GM12878 (cell line): ENCODE data around the gene H2BK1. TPM values are rescaled to one million over a fixed set of nuclear protein-coding genes. Genes with fewer than 3 reads are reported as not detected.

Source experiments
- ATAC-seq: fragments of 200-7000 bp; cut with Tn5 transposase; 3 replicates; pipeline ENCODE4 v1.9.1; 2020; ENCODE audit warnings: mild to moderate bottlenecking, moderate library complexity
- BruUV-seq: library from RNA; stranded (reverse); fragments of 400-500 nt; replicated peaks from 2 replicates; lab custom pipeline; 2021; lab: Mats Ljungman, UMichigan
- CTCF ChIA-PET: fragments of 300-600 bp; sonication (Branson Sonifier 250); formaldehyde crosslinking; extraction: SDS; loops from one replicate; lab custom pipeline; 2021; ENCODE audit warnings: inconsistent platforms; lab: Yijun Ruan, JAX
- POLR2A ChIA-PET: fragments of 350-600 bp; formaldehyde crosslinking; extraction: SDS; loops from one replicate; lab custom pipeline; 2021; ENCODE audit warnings: inconsistent platforms; lab: Charles Lee
- RAD21 ChIA-PET: fragments of 300-600 bp; sonication (Branson Sonifier 250); formaldehyde crosslinking; loops from one replicate; lab custom pipeline; 2023; ENCODE audit warnings: antibody characterized with exemption; ENCODE audit not compliant: unreplicated experiment; lab: Charles Lee
- SMC1A ChIA-PET: fragments of 300-600 bp; sonication (Branson Sonifier 250); formaldehyde crosslinking; loops from one replicate; lab custom pipeline; 2023; ENCODE audit not compliant: unreplicated experiment, uncharacterized antibody; lab: Charles Lee
- DNase-seq: peaks from one replicate; pipeline ENCODE4 v3.0.0-alpha.2; 2011; ENCODE audit warnings: low read depth, low spot score
- FAIRE-seq: peaks from 3 replicates; lab custom pipeline; 2011; peaks lifted over from hg19 to GRCh38; lab: Jason Lieb, UNC
- H2AFZ ChIP-seq: 2 replicates; pipeline ENCODE4 v1.6.0; 2011; ENCODE audit warnings: low read depth, low read length, control low read depth; ENCODE audit not compliant: control insufficient read depth
- H3K27ac ChIP-seq: 2 replicates; pipeline ENCODE4 v1.5.1; 2011; ENCODE audit warnings: control low read depth; ENCODE audit not compliant: control insufficient read depth, insufficient read depth
- H3K27me3 ChIP-seq, 2 experiments: replicated peaks in 1 of 2; 2 replicates each; pipeline versions ENCODE4 v1.6.0 to v1.6.1; 2011; ENCODE audit warnings: low read length in 1 of 2; ENCODE audit not compliant: control insufficient read depth in 2 of 2, insufficient read depth in 2 of 2
- H3K36me3 ChIP-seq, 2 experiments: 2 replicates each; pipeline ENCODE4 v1.5.1; 2011; ENCODE audit warnings: low read length in 1 of 2; ENCODE audit not compliant: control insufficient read depth in 2 of 2, insufficient read depth in 2 of 2
- H3K4me1 ChIP-seq: 2 replicates; pipeline ENCODE4 v1.6.1; 2011; ENCODE audit warnings: mild to moderate bottlenecking, low read length, moderate library complexity, mixed read lengths; ENCODE audit not compliant: control insufficient read depth, insufficient read depth
- H3K4me2 ChIP-seq: 2 replicates; pipeline ENCODE4 v1.6.0; 2011; ENCODE audit warnings: control low read depth; ENCODE audit not compliant: control insufficient read depth, insufficient read depth
- H3K4me3 ChIP-seq: fragments of 200-600 bp; sonication (generic); 2 replicates; pipeline ENCODE4 v1.5.1; 2016
- H3K79me2 ChIP-seq: 2 replicates; pipeline ENCODE4 v1.6.0; 2011; ENCODE audit warnings: low read length; ENCODE audit not compliant: control insufficient read depth, insufficient read depth
- H3K9ac ChIP-seq: 2 replicates; pipeline ENCODE4 v1.8.0; 2011; ENCODE audit warnings: low read length, control low read depth, mixed read lengths; ENCODE audit not compliant: control insufficient read depth, insufficient read depth
- H3K9me3 ChIP-seq: replicated peaks from 3 replicates; pipeline ENCODE4 v1.5.1; 2011; ENCODE audit warnings: mild to moderate bottlenecking, low read length; ENCODE audit not compliant: control insufficient read depth, insufficient read depth
- H4K20me1 ChIP-seq: 2 replicates; pipeline ENCODE4 v1.6.0; 2011; ENCODE audit not compliant: control insufficient read depth, insufficient read depth
- MXI1 ChIP-seq: fragments of 150-350 bp; IDR thresholded peaks from 2 replicates; pipeline ENCODE4 v1.6.1; 2011; ENCODE audit warnings: low read depth, mild to moderate bottlenecking, inconsistent platforms, low read length, improper control_type of control experiment
- MYC ChIP-seq: IDR thresholded peaks from 2 replicates; pipeline ENCODE4 v1.6.1; 2011; ENCODE audit warnings: mild to moderate bottlenecking, low read length, moderate library complexity, inconsistent platforms; ENCODE audit not compliant: insufficient read depth, insufficient replicate concordance, insufficient read length, severe bottlenecking
- NFYA ChIP-seq: IDR thresholded peaks from 2 replicates; pipeline ENCODE4 v1.6.1; 2011; ENCODE audit warnings: low read depth, mild to moderate bottlenecking, low read length, improper control_type of control experiment, borderline replicate concordance
- NR2F1 ChIP-seq: fragments of 450-650 bp; conservative IDR thresholded peaks from 2 replicates; pipeline ENCODE4 v1.6.1; 2017; ENCODE audit warnings: mild to moderate bottlenecking
- RCOR1 ChIP-seq: conservative IDR thresholded peaks from 2 replicates; pipeline ENCODE4 v1.6.1; 2012; ENCODE audit warnings: low read depth, low read length, improper control_type of control experiment
- RUNX3 ChIP-seq: IDR thresholded peaks from 2 replicates; pipeline ENCODE4 v1.6.1; 2012; ENCODE audit warnings: low read length, inconsistent platforms
- TCF7 ChIP-seq: IDR thresholded peaks from 2 replicates; pipeline ENCODE4 v1.6.1; 2014; ENCODE audit warnings: antibody characterized with exemption, borderline replicate concordance
- ZNF622 ChIP-seq: fragments of 450-650 bp; IDR thresholded peaks from 2 replicates; pipeline ENCODE4 v1.6.1; 2017; ENCODE audit warnings: mild to moderate bottlenecking, inconsistent platforms
- WGBS: methylation state at CpG from one replicate; pipeline ENCODE4 v1.1.6; 2016; ENCODE audit warnings: low lambda C conversion rate; ENCODE audit not compliant: insufficient replicate concordance, insufficient coverage; ENCODE audit errors: missing lambda C conversion rate; 5-methylcytosine and 5-hydroxymethylcytosine counted together
- in situ Hi-C: fragments of 300-500 bp; cut with MboI; formaldehyde crosslinking; loops from 9 replicates; pipeline ENCODE4 v1.14.3; 2018; ENCODE audit warnings: mixed read lengths
- intact Hi-C: fragments of 100-400 bp; cut with micrococcal nuclease; formaldehyde crosslinking; loops from one replicate; pipeline ENCODE4 v1.14.2; 2022; ENCODE audit not compliant: unreplicated experiment
- polyA plus RNA-seq, 11 experiments: library from polyadenylated mRNA; depleted of rRNA in 4 of 11; unstranded in 6 of 11; stranded (reverse) in 5 of 11; fragments of >200 nt; fragmentation: Nextera tagmentation in 4 of 11; fragmentation: Illumina TruSeq in 1 of 11; extraction: Ambion mirVana in 4 of 11; extraction: Trizol in 1 of 11; gene quantifications; 1 replicate in 1 of 11; 2 replicates in 10 of 11; pipeline versions ENCODE4 v1.2.1 to v1.2.3, GENCODE V29; 2011 to 2016; ENCODE audit warnings: inconsistent platforms in 2 of 11, missing spikeins in 2 of 11, low read depth in 1 of 11
- total RNA-seq, 4 experiments: library from RNA; depleted of rRNA in 3 of 4; stranded (reverse); fragments of >200 nt in 3 of 4; fragmentation: Illumina TruSeq in 1 of 4; extraction: Trizol in 1 of 4; gene quantifications; 2 replicates each; pipeline versions ENCODE4 v1.2.1 to v1.2.3, GENCODE V29; 2013 to 2021
- TF ChIP-seq, protein P1 (sequence below): fragments of 450-650 bp; IDR thresholded peaks from 2 replicates; pipeline ENCODE4 v1.6.1; 2017; ENCODE audit warnings: mild to moderate bottlenecking, low read depth, inconsistent platforms; ENCODE audit not compliant: poor library complexity, severe bottlenecking
- TF ChIP-seq, protein P2 (sequence below): fragments of 450-650 bp; IDR thresholded peaks from 2 replicates; pipeline ENCODE4 v1.6.1; 2017; ENCODE audit warnings: mild to moderate bottlenecking, moderate library complexity
- TF ChIP-seq, protein P3 (sequence below): IDR thresholded peaks from 2 replicates; pipeline ENCODE4 v1.6.1; 2011; ENCODE audit warnings: borderline replicate concordance, low read depth, mild to moderate bottlenecking, moderate library complexity, low read length; ENCODE audit not compliant: insufficient read depth, poor library complexity, severe bottlenecking
- TF ChIP-seq, protein P4 (sequence below): fragments of 450-650 bp; IDR thresholded peaks from 2 replicates; pipeline ENCODE4 v1.6.1; 2014; ENCODE audit warnings: mild to moderate bottlenecking

The H2BK1 gene
- total and polyA plus RNA-seq, 10 of the 15 experiments (the other 5 are each of a cell fraction or from before 2014, with no cell fraction given), result 0.54 TPM; not detected in 9

DNA sequence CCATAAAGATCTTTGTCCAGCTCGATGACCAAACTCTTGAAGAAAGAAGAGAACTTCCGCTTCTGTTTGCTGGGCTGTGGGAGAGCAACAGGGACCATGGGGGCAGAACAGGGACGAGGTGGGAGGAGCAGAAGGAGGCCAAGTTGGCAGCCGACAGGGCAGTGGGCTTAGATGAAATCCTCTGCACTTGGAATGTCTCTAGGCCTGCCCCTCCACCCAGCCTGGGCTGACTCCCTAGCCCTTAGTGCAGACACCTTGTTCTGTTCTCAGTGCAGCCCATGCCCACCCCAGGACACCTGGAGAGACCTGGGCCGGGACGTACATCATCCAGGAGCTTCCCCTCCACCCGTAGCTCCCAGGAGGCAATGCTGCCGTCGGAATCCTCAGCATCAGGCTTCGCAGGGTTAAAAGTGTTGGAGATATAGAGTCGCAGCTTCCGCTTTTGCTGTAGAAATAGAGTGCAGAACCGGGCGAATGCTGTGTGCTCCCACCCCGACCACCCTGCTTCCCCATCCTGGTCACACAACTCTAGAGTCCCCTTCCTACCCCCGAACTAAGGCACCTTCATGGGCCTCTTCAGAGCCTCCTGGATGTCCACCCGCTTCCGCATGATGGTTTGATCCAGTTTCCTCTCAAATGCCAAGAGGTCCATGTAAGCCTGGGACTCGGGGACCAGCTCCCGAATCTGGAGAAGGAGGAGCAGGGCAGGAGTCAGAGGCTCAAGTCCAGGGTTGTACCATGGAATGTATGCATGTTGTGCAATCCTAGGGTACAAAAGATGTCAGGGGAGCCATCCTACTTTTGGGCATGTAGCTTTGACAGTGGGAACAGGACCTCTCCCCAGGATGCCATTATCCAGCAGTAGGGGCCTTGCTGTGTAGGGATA lies 32.1 kb upstream of the H2BK1 start (continued):
- TF ChIP-seq, protein P1, sequence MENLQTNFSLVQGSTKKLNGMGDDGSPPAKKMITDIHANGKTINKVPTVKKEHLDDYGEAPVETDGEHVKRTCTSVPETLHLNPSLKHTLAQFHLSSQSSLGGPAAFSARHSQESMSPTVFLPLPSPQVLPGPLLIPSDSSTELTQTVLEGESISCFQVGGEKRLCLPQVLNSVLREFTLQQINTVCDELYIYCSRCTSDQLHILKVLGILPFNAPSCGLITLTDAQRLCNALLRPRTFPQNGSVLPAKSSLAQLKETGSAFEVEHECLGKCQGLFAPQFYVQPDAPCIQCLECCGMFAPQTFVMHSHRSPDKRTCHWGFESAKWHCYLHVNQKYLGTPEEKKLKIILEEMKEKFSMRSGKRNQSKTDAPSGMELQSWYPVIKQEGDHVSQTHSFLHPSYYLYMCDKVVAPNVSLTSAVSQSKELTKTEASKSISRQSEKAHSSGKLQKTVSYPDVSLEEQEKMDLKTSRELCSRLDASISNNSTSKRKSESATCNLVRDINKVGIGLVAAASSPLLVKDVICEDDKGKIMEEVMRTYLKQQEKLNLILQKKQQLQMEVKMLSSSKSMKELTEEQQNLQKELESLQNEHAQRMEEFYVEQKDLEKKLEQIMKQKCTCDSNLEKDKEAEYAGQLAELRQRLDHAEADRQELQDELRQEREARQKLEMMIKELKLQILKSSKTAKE, result no peak
- TF ChIP-seq RUNX3 (no peak), MYC (no peak), NR2F1 (no peak)

DNA sequence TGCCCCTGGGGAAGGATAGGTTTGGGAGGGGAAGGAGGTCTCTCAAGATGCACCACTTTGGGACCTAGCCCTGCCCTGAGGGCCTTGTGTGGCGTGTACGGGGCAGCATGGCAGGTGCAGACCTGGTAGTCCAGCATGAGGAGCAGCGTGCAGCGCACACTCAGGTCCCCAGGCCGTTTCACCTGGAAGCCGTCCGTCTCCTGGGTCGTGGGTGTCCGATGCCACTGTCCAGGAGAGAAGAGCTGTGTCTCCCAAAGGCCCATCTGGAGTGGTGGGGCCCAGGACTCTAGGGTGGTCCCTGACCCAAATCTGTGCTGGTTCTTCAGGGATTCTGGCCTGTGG lies 31.4 kb upstream of the H2BK1 start:
- FAIRE-seq (no peak), ATAC-seq (no peak), DNase-seq (no peak)
- no peaks in the 10 kb centered on the region for H3K79me2 ChIP-seq
- RAD21 ChIA-PET, result no interaction called here
- no peaks in the 10 kb centered on the region for H4K20me1 ChIP-seq
- in situ Hi-C loops, result no loop called here
- H3K4me2 ChIP-seq, result no peak overlapping the region
- BruUV-seq, result no TSS peak
- no peaks in the 10 kb centered on the region for H3K9me3 ChIP-seq
- peaks cover 0 to 10% of the 10 kb centered on the region in 2 experiments; a peak in 2 of 4 replicates for H3K36me3 ChIP-seq
- intact Hi-C loops, result loop anchor here (5.0 kb wide), 1 partner anchor 69 kb away; no protein-coding TSS in a partner anchor
- H3K27me3 ChIP-seq, result peaks cover 10 to 12% of the 10 kb centered on the region in 2 experiments
- 93% methylated on average over 9 of the region's 9 CpGs for WGBS
- H3K4me3 ChIP-seq, result no peak overlapping the region
- SMC1A ChIA-PET, result interaction anchor here (3.4 kb wide), 1 partner anchor 8 kb away, joined by 20 read pairs; the partner anchor contains the start of gene CHPF2
- POLR2A ChIA-PET, result no interaction called here
- peaks cover 16% of the 10 kb centered on the region for H3K4me1 ChIP-seq
- H2AFZ ChIP-seq, result no peak overlapping the region
- CTCF ChIA-PET, result interaction anchor here (3.3 to 4.0 kb wide), 2 partner anchors 15 to 110 kb away, joined by 28 to 56 read pairs; partner anchors contain the start of gene ABCF2
- no peak overlapping the region for H3K9ac ChIP-seq
- H3K27ac ChIP-seq, result no peak overlapping the region
- TF ChIP-seq MXI1 (no peak), RCOR1 (no peak), ZNF622 (no peak), TCF7 (no peak), NFYA (no peak)
- TF ChIP-seq, protein P2, sequence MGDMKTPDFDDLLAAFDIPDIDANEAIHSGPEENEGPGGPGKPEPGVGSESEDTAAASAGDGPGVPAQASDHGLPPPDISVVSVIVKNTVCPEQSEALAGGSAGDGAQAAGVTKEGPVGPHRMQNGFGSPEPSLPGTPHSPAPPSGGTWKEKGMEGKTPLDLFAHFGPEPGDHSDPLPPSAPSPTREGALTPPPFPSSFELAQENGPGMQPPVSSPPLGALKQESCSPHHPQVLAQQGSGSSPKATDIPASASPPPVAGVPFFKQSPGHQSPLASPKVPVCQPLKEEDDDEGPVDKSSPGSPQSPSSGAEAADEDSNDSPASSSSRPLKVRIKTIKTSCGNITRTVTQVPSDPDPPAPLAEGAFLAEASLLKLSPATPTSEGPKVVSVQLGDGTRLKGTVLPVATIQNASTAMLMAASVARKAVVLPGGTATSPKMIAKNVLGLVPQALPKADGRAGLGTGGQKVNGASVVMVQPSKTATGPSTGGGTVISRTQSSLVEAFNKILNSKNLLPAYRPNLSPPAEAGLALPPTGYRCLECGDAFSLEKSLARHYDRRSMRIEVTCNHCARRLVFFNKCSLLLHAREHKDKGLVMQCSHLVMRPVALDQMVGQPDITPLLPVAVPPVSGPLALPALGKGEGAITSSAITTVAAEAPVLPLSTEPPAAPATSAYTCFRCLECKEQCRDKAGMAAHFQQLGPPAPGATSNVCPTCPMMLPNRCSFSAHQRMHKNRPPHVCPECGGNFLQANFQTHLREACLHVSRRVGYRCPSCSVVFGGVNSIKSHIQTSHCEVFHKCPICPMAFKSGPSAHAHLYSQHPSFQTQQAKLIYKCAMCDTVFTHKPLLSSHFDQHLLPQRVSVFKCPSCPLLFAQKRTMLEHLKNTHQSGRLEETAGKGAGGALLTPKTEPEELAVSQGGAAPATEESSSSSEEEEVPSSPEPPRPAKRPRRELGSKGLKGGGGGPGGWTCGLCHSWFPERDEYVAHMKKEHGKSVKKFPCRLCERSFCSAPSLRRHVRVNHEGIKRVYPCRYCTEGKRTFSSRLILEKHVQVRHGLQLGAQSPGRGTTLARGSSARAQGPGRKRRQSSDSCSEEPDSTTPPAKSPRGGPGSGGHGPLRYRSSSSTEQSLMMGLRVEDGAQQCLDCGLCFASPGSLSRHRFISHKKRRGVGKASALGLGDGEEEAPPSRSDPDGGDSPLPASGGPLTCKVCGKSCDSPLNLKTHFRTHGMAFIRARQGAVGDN, result no peak
- TF ChIP-seq, protein P3, sequence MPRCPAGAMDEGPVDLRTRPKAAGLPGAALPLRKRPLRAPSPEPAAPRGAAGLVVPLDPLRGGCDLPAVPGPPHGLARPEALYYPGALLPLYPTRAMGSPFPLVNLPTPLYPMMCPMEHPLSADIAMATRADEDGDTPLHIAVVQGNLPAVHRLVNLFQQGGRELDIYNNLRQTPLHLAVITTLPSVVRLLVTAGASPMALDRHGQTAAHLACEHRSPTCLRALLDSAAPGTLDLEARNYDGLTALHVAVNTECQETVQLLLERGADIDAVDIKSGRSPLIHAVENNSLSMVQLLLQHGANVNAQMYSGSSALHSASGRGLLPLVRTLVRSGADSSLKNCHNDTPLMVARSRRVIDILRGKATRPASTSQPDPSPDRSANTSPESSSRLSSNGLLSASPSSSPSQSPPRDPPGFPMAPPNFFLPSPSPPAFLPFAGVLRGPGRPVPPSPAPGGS, result no peak
- TF ChIP-seq, protein P4, sequence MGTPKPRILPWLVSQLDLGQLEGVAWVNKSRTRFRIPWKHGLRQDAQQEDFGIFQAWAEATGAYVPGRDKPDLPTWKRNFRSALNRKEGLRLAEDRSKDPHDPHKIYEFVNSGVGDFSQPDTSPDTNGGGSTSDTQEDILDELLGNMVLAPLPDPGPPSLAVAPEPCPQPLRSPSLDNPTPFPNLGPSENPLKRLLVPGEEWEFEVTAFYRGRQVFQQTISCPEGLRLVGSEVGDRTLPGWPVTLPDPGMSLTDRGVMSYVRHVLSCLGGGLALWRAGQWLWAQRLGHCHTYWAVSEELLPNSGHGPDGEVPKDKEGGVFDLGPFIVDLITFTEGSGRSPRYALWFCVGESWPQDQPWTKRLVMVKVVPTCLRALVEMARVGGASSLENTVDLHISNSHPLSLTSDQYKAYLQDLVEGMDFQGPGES, result no peak
